ENCODE data around the gene SEC61G. TPM values are rescaled to one million over a fixed set of nuclear protein-coding genes. Genes with fewer than 3 reads are reported as not detected.

Gene SEC61G
- 100 to 1,000 TPM in 2 of 4 donors, 10 to 100 TPM in 2; 55.3 to 172 (median 118) TPM for total RNA-seq

DNA sequence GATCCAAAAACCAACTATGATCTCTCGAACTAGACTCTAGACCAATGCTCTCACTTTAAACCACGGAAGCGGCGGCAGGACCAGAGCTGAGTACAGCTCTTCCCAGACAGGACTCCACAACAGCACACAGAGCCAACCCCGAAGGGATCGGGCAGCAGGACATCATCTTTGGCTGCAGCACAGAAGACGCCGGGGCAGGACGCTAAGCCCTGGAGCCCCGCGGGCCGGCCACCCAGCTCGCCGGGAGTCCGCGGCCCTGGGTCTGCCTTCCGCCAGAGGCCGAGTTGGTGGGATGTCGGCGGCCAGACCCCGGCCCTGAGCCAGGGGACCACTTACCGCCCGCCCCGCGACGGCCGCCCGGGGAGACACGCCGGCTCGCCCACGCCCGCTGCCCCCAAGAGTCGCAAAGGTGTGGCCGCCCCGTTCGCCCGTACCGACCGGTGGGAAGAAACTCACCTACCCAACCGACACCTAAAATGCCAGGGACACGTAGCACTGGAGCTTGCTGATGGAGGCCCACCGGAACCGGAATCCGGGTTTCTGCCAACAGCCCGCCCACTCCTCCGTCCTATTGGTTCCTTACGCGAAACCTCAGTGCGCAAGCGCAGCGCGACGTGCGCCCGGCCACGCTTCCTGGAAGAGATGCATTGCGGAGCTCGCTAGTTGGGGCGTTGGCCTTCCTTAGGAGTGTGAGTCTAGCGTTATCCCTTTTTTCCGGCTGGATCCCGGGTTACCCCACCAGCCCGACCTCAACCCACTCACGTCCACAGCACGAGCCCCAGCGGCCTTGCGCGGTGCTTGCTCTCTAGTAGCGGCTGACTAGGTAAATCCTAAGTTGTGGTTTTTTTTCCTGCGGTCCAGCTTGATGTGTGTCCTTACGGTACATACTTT lies at the start of gene SEC61G:
SEC61G (minus strand) TSS at position 510 of the 891 bp plus-strand sequence. CDS start 1,623 bp downstream, outside the sequence.
- TF ChIP-seq, protein P1, sequence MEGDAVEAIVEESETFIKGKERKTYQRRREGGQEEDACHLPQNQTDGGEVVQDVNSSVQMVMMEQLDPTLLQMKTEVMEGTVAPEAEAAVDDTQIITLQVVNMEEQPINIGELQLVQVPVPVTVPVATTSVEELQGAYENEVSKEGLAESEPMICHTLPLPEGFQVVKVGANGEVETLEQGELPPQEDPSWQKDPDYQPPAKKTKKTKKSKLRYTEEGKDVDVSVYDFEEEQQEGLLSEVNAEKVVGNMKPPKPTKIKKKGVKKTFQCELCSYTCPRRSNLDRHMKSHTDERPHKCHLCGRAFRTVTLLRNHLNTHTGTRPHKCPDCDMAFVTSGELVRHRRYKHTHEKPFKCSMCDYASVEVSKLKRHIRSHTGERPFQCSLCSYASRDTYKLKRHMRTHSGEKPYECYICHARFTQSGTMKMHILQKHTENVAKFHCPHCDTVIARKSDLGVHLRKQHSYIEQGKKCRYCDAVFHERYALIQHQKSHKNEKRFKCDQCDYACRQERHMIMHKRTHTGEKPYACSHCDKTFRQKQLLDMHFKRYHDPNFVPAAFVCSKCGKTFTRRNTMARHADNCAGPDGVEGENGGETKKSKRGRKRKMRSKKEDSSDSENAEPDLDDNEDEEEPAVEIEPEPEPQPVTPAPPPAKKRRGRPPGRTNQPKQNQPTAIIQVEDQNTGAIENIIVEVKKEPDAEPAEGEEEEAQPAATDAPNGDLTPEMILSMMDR (IDR thresholded peaks at IDR 0.05) = no peak
- TF ChIP-seq POLR2A (IDR thresholded peaks at IDR 0.05) = peak; percentile 82 to 87
- Histone ChIP-seq H3K4me1 (peaks cover 0 to 22% (median 2%) of the 10 kb centered on the region in 4 donors), H3K27ac (peak within 1 kb of the TSS; percentile 79 to 92 (median 82)), H3K4me3 (peak within 1 kb of the TSS; percentile 89 to 97 (median 92)), H3K27me3 (no peaks in the 10 kb centered on the region), H3K36me3 (peaks cover 0 to 14% (median 0%) of the 10 kb centered on the region in 3 donors), H3K9me3 (no peaks in the 10 kb centered on the region)
- peak; percentile 93 to 99 (median 97) for DNase-seq

DNA sequence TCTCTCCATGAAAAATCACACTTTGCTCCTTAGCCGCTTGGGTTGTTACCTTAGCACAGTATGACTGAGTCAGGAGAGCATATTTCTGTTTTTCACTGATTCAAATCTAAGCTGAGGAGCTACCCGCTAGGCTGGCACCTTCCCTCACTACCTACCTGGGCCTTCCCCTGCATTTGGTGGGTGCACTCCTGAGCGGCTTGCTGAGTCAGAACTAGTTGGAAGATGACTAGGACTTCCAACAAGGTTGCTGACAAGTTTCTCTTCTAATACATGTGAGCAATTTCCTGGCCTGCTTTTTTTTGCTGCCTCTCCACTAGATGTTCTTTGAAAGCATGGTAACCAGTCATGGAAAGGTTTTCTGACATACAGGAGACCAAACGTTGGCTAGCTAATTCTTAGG lies 43.8 kb upstream of the SEC61G start:
- TF ChIP-seq, protein P1 (IDR thresholded peaks at IDR 0.05) = no peak
- TF ChIP-seq POLR2A (IDR thresholded peaks at IDR 0.05) = no peak
- no peaks in the 10 kb centered on the region for H3K36me3 ChIP-seq
- no peak overlapping the region for H3K27ac ChIP-seq
- no peak for DNase-seq
- no peaks in the 10 kb centered on the region for H3K4me1 ChIP-seq
- no peaks in the 10 kb centered on the region for H3K9me3 ChIP-seq
- H3K27me3 ChIP-seq = no peaks in the 10 kb centered on the region
- H3K4me3 ChIP-seq = no peak overlapping the region

DNA sequence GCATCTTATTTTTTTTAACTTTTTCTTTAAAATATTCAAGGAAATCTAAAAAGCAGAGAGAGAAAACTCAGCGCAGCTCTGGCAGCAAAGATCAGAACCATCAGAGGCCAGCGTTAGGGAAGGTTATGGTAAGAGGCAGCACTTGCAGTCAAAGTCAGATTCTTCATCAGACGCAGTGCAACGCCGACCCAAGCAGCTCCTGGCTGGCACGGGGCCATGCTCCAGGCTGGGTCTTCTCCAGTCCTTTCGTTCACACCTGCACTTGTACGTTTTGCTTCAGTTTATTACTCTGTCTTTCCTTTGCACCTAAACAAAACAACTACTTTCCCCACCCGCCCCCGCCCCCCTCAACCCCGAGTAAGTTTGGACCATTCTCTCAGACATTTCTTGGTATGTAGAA lies 43.1 kb upstream of the SEC61G start:
- H3K36me3 ChIP-seq = no peaks in the 10 kb centered on the region
- no peaks in the 10 kb centered on the region for H3K27me3 ChIP-seq
- TF ChIP-seq, protein P1 (IDR thresholded peaks at IDR 0.05) = no peak
- no peak for TF ChIP-seq POLR2A (IDR thresholded peaks at IDR 0.05)
- DNase-seq = no peak
- H3K4me3 ChIP-seq = no peak overlapping the region
- no peak overlapping the region for H3K27ac ChIP-seq
- no peaks in the 10 kb centered on the region for H3K4me1 ChIP-seq
- no peaks in the 10 kb centered on the region for H3K9me3 ChIP-seq

DNA sequence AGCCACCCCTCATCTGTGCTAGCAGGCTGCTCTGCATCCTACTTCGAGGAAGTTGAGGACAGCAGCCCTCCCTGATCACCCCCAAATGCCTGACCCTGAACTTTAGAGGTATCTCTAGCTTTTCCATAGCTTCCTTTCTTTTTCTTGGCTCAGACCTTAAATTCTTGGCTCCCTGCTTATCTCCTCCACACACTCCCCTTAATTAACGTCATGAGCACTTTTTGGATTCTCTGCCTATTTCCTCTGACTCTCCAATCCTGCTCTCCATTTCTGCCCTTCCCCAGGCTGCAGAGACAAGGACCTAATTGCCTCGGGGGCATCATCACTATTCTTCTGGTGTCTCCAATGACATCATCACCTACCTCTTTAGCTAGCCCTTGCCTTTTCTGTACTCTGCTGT lies 40.8 kb upstream of the SEC61G start:
- no peak overlapping the region for H3K4me3 ChIP-seq
- TF ChIP-seq, protein P1 (IDR thresholded peaks at IDR 0.05) = no peak
- no peak for TF ChIP-seq POLR2A (IDR thresholded peaks at IDR 0.05)
- no peaks in the 10 kb centered on the region for H3K4me1 ChIP-seq
- H3K27me3 ChIP-seq = no peaks in the 10 kb centered on the region
- H3K36me3 ChIP-seq = no peaks in the 10 kb centered on the region
- no peaks in the 10 kb centered on the region for H3K9me3 ChIP-seq
- H3K27ac ChIP-seq = no peak overlapping the region
- no peak for DNase-seq

DNA sequence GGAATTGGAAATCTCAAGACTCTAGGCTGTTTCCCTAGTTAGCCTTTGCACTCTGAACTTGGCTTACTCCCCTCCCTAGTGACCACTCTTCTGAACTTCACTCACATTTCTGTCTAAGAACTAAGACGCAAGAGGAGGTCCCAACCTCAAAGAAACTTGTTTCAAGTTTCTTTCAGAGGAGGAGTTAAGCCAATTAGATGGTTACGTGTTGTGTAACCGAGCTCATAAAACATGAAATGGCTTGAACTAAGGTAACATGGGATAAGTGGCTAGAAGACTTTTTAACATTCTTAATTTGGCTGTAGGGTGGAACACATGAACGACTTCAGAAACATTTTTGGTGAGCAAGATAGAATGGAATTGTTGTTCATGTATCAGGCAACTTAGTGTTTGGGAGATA lies 39.5 kb upstream of the SEC61G start:
- no peak overlapping the region for H3K4me3 ChIP-seq
- H3K36me3 ChIP-seq = no peaks in the 10 kb centered on the region

More for the DNA sequence above, 39.5 kb upstream of the SEC61G start:
- no peak overlapping the region for H3K27ac ChIP-seq
- H3K9me3 ChIP-seq = no peaks in the 10 kb centered on the region
- DNase-seq = no peak
- no peaks in the 10 kb centered on the region for H3K4me1 ChIP-seq
- H3K27me3 ChIP-seq = no peaks in the 10 kb centered on the region
- TF ChIP-seq POLR2A (IDR thresholded peaks at IDR 0.05) = no peak
- TF ChIP-seq, protein P1 (IDR thresholded peaks at IDR 0.05) = no peak

All from Peyer's patch (tissue), 4 donors.